ENCODE measurements around the gene SCP2.
"Not testable (repeated sequence)": the region's sequence is repeated elsewhere in the genome, so short reads cannot be mapped to it uniquely, and the experiment has no call there.

The SCP2 gene

DNA sequence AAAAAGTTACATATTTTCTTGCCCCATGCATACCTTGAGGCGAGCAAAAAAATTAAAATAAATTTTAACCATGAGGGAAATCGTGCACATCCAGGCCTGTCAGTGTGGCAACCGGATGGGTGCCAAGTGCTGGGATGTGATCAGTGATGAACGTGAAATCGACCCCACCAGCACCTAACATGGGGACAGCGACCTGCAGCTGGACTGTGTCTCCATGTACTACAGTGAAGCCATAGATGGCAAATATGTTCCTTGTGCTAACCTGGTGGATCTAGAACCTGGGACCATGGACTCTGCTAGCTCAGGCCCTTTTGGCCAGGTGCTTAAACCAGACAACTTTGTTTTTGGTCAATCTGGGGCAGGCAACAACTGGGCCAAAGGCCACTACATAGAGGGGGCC lies 67.6 kb downstream of the SCP2 start:
- Histone ChIP-seq H3K27me3 (ENCODE audit: insufficient read depth, low read length) (no peaks in the 10 kb centered on the region), H3K36me3 (ENCODE audit: insufficient read depth, low read length) (no peaks in the 10 kb centered on the region), H3K27ac (ENCODE audit: low read depth, low read length, poor library complexity, severe bottlenecking) (no peak overlapping the region), H3K9ac (ENCODE audit: low read length) (no peak overlapping the region), H3K4me3 (ENCODE audit: low read depth, low read length, poor library complexity, severe bottlenecking) (no peak overlapping the region), H3K79me2 (ENCODE audit: insufficient read depth, low read length) (no peaks in the 10 kb centered on the region), H3K9me3 (ENCODE audit: low read length) (no peaks in the 10 kb centered on the region), H3K9me2 (ENCODE audit: low read depth, low read length) (no peaks in the 10 kb centered on the region), H4K20me1 (ENCODE audit: insufficient read depth, low read length) (no peaks in the 10 kb centered on the region), H3K4me2 (ENCODE audit: low read length) (no peak overlapping the region), H3F3A (ENCODE audit: insufficient read depth, low read length) (no peaks in the 10 kb centered on the region), H2AFZ (ENCODE audit: low read length) (no peak overlapping the region), H3K4me1 (ENCODE audit: insufficient read depth, low read length, severe bottlenecking) (no peaks in the 10 kb centered on the region)
- TF ChIP-seq, protein P1, sequence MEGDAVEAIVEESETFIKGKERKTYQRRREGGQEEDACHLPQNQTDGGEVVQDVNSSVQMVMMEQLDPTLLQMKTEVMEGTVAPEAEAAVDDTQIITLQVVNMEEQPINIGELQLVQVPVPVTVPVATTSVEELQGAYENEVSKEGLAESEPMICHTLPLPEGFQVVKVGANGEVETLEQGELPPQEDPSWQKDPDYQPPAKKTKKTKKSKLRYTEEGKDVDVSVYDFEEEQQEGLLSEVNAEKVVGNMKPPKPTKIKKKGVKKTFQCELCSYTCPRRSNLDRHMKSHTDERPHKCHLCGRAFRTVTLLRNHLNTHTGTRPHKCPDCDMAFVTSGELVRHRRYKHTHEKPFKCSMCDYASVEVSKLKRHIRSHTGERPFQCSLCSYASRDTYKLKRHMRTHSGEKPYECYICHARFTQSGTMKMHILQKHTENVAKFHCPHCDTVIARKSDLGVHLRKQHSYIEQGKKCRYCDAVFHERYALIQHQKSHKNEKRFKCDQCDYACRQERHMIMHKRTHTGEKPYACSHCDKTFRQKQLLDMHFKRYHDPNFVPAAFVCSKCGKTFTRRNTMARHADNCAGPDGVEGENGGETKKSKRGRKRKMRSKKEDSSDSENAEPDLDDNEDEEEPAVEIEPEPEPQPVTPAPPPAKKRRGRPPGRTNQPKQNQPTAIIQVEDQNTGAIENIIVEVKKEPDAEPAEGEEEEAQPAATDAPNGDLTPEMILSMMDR (IDR thresholded peaks at IDR 0.05; ENCODE audit: low read length) = no peak
- TF ChIP-seq EZH2 (IDR thresholded peaks at IDR 0.05; ENCODE audit: borderline replicate concordance, low read length) = no peak

DNA sequence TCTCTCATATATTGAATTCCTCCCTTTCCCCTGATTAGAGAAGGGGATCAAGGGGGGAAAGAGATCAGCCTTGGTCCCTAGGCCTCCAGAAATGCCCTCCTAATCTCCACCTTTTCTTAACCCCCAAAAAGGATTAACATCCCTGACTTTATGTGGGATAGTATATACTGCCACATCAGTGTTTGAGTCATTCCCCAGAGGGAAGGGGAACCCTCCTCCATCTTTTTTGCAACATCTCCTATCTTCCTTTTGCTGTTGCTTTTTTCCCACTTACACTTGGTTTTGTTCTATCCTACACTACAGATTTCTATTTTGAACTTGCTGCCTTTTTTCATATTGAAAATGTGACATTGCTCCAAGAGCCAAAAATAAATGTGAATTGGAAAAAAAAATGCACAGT lies 69.6 kb downstream of the SCP2 start:
- Histone ChIP-seq H3K9ac (ENCODE audit: low read length) (no peak overlapping the region), H3K27ac (ENCODE audit: low read depth, low read length, poor library complexity, severe bottlenecking) (no peak overlapping the region), H3K36me3 (ENCODE audit: insufficient read depth, low read length) (no peaks in the 10 kb centered on the region), H2AFZ (ENCODE audit: low read length) (no peak overlapping the region), H3K4me3 (ENCODE audit: low read depth, low read length, poor library complexity, severe bottlenecking) (no peak overlapping the region), H3F3A (ENCODE audit: insufficient read depth, low read length) (no peaks in the 10 kb centered on the region), H3K4me1 (ENCODE audit: insufficient read depth, low read length, severe bottlenecking) (no peaks in the 10 kb centered on the region), H3K9me3 (ENCODE audit: low read length) (no peaks in the 10 kb centered on the region), H4K20me1 (ENCODE audit: insufficient read depth, low read length) (no peaks in the 10 kb centered on the region), H3K27me3 (ENCODE audit: insufficient read depth, low read length) (no peaks in the 10 kb centered on the region), H3K9me2 (ENCODE audit: low read depth, low read length) (no peaks in the 10 kb centered on the region), H3K4me2 (ENCODE audit: low read length) (no peak overlapping the region), H3K79me2 (ENCODE audit: insufficient read depth, low read length) (no peaks in the 10 kb centered on the region)
- no peak for TF ChIP-seq EZH2 (IDR thresholded peaks at IDR 0.05; ENCODE audit: borderline replicate concordance, low read length)
- TF ChIP-seq, protein P1 (IDR thresholded peaks at IDR 0.05; ENCODE audit: low read length) = no peak

DNA sequence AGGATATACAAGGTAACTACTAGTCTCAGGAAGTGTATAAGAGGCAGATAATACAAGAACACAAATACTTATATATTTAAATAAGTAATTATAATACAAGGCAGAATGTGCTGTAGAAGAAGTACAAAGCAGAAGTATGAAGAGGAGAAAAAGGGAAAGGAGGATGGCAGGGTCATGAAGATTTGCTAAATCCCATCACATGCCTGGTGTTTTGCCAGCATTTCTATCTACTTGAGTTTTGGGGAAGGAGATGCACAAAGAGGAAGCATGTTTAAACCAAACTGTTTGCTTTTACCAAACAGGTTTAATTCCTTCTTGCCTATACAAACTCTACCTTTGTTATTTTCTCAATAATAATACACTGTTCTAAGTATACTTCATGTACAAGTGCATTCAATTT lies 74.1 kb downstream of the SCP2 start:
- H3K27me3 ChIP-seq (ENCODE audit: insufficient read depth, low read length) = no peaks in the 10 kb centered on the region
- H3K36me3 ChIP-seq (ENCODE audit: insufficient read depth, low read length) = no peaks in the 10 kb centered on the region
- H3K27ac ChIP-seq (ENCODE audit: low read depth, low read length, poor library complexity, severe bottlenecking) = no peak overlapping the region
- no peak overlapping the region for H3K4me2 ChIP-seq (ENCODE audit: low read length)
- no peak overlapping the region for H2AFZ ChIP-seq (ENCODE audit: low read length)
- no peak overlapping the region for H3K9ac ChIP-seq (ENCODE audit: low read length)
- no peaks in the 10 kb centered on the region for H3K9me3 ChIP-seq (ENCODE audit: low read length)
- H3K79me2 ChIP-seq (ENCODE audit: insufficient read depth, low read length) = no peaks in the 10 kb centered on the region
- H3K9me2 ChIP-seq (ENCODE audit: low read depth, low read length) = no peaks in the 10 kb centered on the region
- no peaks in the 10 kb centered on the region for H4K20me1 ChIP-seq (ENCODE audit: insufficient read depth, low read length)
- H3F3A ChIP-seq (ENCODE audit: insufficient read depth, low read length) = no peaks in the 10 kb centered on the region
- no peaks in the 10 kb centered on the region for H3K4me1 ChIP-seq (ENCODE audit: insufficient read depth, low read length, severe bottlenecking)
- H3K4me3 ChIP-seq (ENCODE audit: low read depth, low read length, poor library complexity, severe bottlenecking) = no peak overlapping the region
- no peak for TF ChIP-seq EZH2 (IDR thresholded peaks at IDR 0.05; ENCODE audit: borderline replicate concordance, low read length)
- TF ChIP-seq, protein P1 (IDR thresholded peaks at IDR 0.05; ENCODE audit: low read length) = no peak

DNA sequence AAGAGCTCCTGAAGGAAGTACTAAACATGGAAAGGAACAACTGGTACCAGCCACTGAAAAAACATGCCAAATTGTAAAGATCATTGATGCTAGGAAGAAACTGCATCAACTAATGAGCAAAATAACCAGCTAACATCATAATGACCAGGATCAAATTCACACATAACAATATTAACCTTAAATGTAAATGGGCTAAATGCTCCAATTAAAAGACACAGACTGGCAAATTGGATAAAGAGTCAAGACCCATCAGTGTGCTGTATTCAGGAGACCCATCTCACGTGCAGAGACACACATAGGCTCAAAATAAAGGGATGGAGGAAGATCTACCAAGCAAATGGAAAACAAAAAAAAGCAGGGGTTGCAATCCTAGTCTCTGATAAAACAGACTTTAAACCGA lies 79.5 kb downstream of the SCP2 start:
- not testable (repeated sequence) for H3K9me3 ChIP-seq (ENCODE audit: low read length); H3K9me2 ChIP-seq (ENCODE audit: low read depth, low read length); H3K9ac ChIP-seq (ENCODE audit: low read length); H3K79me2 ChIP-seq (ENCODE audit: insufficient read depth, low read length); H3K4me1 ChIP-seq (ENCODE audit: insufficient read depth, low read length, severe bottlenecking); H3K27ac ChIP-seq (ENCODE audit: low read depth, low read length, poor library complexity, severe bottlenecking); H3K27me3 ChIP-seq (ENCODE audit: insufficient read depth, low read length); H3K4me2 ChIP-seq (ENCODE audit: low read length); H3K4me3 ChIP-seq (ENCODE audit: low read depth, low read length, poor library complexity, severe bottlenecking); H4K20me1 ChIP-seq (ENCODE audit: insufficient read depth, low read length); H2AFZ ChIP-seq (ENCODE audit: low read length); H3F3A ChIP-seq (ENCODE audit: insufficient read depth, low read length); H3K36me3 ChIP-seq (ENCODE audit: insufficient read depth, low read length)

DNA sequence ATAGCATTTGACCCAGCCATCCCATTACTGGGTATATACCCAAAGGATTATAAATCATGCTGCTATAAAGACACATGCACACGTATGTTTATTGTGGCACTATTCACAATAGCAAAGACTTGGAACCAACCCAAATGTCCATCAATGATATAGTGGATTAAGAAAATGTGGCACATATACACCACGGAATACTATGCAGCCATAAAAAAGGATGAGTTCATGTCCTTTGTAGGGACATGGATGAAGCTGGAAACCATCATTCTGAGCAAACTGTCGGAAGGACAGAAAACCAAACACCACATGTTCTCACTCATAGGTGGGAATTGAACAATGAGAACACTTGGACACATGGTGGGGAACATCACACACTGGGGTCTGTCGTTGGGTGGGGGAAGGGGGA lies 83.2 kb downstream of the SCP2 start:
- H3K27me3 ChIP-seq (ENCODE audit: insufficient read depth, low read length); H3K27ac ChIP-seq (ENCODE audit: low read depth, low read length, poor library complexity, severe bottlenecking); H3K4me1 ChIP-seq (ENCODE audit: insufficient read depth, low read length, severe bottlenecking); H3K79me2 ChIP-seq (ENCODE audit: insufficient read depth, low read length); H3K4me2 ChIP-seq (ENCODE audit: low read length); H3K9me2 ChIP-seq (ENCODE audit: low read depth, low read length); H3K4me3 ChIP-seq (ENCODE audit: low read depth, low read length, poor library complexity, severe bottlenecking); H3K9me3 ChIP-seq (ENCODE audit: low read length); H3K9ac ChIP-seq (ENCODE audit: low read length); H3K36me3 ChIP-seq (ENCODE audit: insufficient read depth, low read length); H2AFZ ChIP-seq (ENCODE audit: low read length); H4K20me1 ChIP-seq (ENCODE audit: insufficient read depth, low read length); H3F3A ChIP-seq (ENCODE audit: insufficient read depth, low read length): not testable (repeated sequence)
